Measurements from ENCODE around the gene BNC2.

BNC2 gene

DNA sequence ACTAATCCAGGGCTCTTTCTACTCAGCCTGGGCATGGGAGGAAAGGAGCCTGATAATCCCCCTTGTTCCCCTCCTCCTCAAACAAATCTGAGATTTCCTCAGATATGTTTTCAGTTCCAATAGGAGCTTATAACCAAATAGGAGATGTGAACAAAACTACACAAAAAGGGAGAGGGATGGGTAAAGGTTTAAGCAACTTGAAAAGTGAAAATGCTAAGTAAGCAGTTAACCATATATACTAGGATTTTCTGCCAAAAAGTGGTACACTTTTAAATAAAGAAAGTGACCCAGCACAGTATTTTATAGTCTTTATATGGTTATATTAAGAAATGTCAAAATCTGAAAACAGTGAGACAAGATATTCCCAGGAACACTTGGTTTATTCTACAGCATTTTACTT is 275.7 kb downstream of the BNC2 start:
- DNase-seq (ENCODE audit: low read depth) = no peak

DNA sequence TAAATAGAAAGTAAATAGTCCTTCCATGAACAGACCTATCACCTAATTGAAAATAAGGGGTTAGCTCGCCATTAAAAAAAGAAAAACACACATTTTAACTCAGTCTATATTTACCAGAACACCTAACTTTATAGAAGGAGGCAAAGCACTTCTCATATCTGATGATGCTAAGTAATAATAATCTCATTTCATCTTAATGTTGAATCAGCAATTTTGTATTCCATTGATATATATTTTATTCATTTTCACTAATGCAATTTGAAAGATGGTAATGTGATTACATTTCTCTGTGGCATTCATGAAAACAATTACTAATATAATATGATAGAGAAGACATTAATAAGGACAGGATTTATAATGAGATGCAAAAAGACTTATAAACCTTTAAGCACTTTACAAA is 276.7 kb downstream of the BNC2 start:
- DNase-seq (ENCODE audit: low read depth) = no peak

DNA sequence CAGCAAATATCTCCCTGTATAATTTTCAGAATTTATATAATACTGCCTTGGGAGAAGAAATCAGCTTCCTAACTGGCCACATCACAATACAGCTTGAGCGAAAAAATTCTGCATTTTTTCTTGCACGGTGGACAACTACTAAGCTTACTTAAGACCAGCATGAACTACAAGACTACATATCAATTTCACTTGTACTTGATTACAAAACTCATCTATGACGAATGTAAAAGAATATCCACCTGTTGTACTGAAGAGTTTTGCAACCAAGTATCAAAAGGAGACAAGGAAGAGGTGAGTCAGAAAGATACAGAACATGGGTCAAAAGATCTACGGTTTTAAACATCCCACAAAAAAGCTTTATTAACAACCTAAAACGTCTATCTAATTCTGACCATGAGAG is 279.4 kb downstream of the BNC2 start:
- no peak for DNase-seq (ENCODE audit: low read depth)

DNA sequence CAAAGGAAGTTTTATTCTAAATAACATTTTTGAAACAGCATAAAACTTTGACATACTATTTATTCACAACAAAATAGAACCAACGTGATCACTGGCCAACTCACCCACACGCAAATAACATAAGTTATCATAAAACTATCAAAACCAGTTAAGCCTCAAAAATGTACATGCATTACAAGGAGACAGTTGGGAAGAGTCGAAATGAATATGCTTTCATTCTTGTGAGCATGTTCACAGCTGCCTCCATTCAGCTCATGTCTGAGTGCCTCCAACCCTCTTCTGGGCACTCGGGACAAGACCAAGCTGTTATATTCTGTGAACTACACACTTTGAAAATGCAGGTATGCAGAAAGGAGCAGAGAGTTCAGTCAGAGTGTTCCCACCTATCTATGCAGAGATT is 284.9 kb downstream of the BNC2 start:
- DNase-seq (ENCODE audit: low read depth) = no peak

DNA sequence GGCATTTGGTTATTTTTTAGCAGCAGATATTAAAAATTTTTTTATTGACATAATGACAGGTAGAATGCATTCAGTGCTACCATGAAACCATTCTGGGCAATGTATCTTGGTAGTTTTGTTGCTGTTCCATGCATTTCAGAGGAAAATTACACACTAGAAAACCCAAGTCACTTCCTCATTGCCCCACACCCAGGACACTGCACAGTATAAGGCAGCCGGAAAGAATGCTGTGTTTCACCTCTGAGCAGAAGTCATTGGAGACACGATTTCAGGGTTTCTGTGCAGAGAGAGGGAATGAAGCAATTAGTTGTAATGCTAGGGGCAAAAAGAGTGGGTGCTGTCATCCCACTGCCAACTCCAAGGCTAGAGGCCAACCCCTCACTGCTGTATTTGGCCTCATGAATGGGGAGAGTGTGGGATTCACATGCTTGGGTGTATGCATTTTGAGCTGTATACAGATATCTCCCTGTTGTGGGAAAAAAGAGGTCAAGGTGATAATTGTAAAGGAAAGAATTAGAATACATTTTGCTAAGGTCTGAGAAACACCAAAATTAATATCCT is 290.5 kb downstream of the BNC2 start:
- DNase-seq (ENCODE audit: low read depth) = no peak

DNA sequence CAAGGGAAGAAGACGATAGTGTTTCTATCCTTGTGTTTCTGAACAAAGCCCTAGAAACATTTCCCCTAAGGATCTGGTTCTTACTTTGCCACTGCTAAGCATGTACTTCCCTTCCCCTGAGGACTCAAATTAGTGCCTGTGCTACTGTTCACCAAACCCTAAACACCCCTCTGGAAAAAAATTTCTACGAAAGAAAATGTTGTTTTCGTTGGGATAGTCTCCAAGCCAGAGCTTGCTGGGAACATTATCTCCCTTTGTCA is 294.6 kb downstream of the BNC2 start:
- DNase-seq (ENCODE audit: low read depth) = no peak

DNA sequence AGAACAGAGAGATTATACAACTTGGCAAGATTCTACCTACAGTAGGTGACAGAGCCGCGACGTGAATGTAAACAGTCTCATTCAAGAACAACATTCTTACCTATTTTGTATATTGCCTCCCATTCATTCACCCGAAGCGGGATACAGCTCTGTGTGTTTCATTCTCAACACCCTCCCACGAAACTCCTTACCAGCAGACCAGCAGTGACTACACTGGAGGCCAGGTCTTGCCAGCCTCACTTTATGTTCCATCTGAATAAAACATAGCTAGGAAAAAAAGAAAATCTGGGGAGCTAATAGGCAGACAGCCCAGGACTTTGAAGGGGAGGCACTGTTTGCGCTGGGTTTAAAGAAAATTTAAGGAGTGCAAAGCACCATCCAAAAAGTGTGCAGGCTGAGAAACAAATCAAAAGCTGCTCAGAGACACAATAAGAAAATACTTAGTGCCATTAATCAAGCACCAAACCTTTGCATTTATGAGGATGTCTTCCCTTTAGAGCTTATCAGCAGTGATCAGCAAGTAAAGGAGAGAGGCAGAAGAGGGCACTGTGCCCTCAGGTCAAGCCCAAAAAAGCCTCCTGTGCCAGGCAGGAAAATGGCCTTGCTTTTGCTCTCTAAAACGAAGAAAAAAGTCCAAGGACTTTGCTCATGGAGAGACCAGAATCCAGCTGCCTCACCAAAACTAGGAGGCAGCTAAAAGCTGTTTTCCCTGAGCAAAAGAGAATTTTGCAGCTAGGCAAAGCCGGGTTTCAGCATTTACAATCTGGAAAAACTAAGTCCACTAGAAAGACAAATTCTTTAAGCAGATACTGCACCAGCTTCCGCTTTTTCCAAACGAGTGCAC is 295.1 kb downstream of the BNC2 start:
- no peak for DNase-seq (ENCODE audit: low read depth)

DNA sequence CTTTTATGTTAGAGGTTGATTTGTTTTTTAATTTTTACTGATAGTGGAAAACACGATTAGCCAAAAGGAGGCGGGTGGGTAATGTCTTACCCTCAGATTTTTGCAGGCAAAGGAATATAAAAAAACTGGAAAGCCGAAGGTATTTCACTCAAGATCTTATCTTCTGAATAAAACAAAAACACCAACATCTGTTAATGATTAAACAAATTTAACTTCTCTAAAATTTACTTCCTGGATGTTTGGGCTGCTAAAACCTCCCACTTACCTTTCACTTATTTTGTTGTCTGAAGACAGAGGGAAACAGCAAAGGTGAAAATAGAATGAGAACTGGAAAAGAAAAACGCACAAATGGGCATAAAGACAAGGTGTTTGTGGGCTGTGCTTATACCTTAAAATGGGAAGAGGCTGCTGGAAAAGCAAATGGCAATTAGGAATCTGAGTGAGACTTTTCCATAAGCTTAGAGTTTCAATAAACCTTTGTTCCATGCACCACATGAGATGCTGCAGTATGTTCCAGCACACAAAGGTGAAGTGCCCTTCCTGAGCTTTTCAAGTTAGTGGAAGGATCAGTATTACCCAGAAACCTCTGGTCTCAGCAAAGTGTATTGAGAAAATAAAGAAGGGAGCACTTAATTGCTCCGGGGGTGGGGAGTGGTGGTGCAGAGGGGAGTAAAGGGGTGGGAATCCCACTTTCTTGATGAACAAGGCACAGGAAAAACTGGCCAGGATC is 298.3 kb downstream of the BNC2 start:
- DNase-seq (ENCODE audit: low read depth) = no peak

DNA sequence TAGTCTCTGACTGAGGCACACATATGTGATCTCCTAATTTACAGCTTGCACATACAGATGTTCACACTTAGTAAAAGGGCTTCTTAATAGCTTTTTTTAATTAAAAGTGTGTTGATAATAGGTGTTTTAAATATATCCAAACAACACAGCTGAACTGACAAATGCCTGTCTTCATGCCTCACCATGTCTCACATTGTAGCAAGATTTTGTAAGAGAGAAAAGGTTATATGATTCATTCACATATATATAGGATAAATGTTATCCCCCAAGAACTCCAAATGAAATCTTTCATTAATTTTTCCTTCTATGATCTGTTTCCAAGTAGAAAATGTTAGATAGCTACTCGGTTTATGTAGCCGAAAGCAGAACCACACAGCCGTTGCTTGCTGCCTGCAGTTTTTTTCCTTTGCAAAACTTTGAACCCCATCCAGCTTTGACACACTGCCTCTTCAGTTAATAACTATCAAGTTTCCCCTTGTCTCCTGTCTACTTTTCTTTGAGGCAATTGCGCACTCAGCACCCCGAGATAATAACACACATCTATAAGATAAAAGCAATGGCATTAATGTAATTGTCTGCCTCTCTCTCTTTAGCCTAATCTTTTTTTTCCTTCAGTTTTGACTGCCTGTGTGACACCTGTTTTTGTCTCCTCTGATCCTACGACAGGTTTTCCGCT is 299.2 kb downstream of the BNC2 start:
- no peak for DNase-seq (ENCODE audit: low read depth)

DNA sequence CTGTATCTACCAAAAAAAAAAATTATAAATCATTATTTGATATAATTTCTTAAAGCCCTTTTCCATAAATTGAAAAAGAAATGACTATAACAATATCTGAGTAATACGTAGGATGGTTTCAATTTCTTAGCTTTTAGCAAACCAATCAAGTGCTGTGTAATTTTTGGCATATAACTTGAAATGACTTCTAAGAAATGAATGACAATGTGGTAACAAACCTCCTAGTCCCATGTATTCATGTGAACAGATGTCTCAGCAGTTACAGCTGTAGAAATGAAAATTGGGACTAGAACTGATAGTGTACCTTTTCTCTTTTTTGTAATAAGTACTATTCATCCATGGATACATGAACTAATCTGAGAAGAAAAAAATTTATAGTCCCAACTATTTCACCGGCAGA is 307.0 kb downstream of the BNC2 start:
- DNase-seq (ENCODE audit: low read depth) = no peak

DNA sequence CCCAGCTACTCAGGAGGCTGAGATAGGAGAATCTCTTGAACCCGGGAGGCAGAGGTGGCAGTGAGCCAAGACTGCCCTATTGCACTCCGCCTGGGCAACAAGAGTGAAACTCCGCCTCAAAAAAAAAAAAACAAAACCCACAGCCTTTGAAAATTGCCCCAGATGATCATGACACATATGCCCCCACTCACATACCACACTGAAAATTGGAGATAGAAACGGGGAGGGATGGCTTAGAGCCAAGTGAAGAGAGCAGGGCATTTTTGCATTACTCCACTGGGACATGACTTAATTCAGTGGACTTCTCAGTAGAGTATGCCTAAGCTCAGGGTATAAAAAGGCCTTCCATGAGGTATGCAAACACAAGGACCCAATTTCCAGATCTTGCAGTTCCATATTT is 309.3 kb downstream of the BNC2 start:
- no peak for DNase-seq (ENCODE audit: low read depth)

DNA sequence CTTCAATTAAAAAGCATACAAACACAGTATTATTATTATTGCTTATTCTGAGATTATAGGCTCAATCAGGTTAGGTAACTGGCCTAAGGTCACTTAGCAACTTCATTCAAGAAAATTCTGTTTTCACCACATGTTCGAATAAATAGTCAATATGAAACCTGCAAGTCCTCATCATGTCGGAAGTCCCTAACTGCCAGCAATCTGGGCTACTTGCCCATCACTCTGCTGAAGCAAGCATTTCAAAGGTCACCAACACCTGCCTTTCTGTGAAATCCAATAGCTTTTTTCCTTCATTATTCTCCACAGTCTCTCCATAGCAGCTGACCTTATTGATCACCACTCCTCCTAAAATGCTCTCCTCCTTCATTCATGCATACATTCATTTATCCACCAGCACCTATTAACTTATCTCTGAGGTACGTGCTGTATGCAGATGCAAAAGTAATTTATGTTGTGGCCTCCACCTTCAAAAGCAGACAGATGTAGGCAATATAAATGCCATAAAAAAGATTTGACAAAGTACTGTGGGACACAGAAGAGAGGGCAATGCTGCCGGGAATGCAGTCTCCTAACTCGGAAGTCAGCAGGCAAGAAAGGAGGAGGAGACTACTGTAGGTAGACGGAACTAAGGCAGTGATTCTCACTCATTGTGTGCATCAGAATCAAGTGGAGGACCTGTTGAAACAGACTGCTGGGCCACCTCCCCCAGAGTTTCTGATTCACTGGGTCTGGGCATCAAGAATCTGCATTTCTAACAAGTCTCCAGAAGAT is 310.9 kb downstream of the BNC2 start:
- DNase-seq (ENCODE audit: low read depth) = no peak

DNA sequence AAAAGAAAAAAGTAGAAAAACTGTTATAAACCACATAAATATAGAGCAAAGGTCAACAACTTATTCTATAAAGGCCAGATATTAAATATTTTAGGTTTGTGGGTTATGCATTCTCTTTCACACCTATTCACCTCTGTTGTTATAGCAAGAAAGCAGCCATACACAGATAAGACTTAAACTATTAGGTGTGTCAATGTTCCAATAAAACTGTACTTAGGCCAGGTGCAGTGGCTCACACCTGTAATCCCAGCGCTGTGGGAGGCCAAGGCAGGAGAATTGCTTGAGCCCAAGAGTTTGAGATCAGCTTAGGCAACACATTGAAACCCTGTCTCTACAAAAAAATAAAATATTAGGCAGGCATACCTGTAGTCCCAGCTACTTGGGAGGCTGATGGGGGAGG is 314.7 kb downstream of the BNC2 start:
- no peak for DNase-seq (ENCODE audit: low read depth)

DNA sequence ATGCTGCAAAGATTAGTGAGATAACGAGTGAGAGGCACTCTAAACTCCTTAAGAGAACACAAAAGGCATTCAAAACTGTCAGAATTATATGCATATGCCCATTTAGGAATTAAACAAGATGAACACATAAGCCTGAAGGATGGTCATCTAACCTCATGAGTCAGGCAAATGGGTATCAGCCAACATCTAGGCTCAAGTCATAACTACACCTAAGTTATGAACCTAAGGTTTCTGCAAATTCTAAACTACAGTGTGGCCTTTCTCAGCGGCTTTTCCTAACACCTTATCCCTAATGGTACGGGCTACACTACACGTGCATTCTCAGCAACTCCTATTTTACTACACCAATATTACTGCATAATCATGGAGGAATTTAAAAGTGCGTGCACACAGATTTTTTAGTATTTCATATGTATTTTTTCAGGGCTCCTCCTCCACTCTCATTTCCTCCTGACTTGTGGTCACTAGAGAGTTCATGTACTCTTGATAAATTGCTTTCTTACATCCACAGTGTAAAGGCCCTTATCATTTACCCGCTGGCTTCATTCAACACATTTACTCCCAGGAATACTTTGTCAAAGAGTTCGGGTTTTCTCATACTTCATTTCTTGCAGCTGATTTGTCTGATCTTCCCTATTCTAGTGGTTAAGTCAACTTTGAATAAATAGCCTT is 316.5 kb downstream of the BNC2 start:
- no peak for DNase-seq (ENCODE audit: low read depth)

DNA sequence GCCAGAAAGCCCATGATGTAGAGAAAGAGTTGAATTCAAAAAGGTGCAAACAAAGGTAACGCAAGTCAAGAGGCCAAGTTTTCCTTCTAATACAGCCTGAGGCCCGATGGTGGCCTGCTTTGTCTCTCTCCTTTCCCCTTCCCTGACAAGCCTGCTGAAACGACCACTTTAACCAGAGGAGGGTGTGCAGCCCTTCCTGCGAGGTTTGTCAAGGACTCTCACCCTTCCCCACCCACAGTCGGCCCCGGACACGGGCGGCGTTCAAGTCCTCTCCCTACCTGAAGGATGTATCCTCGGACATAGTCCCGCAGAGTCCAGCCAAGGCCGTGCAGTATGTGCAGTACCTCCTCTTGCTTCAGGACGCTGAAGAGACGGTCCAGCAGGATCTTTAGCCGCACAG is 318.2 kb downstream of the BNC2 start:
- no peak for DNase-seq (ENCODE audit: low read depth)

DNA sequence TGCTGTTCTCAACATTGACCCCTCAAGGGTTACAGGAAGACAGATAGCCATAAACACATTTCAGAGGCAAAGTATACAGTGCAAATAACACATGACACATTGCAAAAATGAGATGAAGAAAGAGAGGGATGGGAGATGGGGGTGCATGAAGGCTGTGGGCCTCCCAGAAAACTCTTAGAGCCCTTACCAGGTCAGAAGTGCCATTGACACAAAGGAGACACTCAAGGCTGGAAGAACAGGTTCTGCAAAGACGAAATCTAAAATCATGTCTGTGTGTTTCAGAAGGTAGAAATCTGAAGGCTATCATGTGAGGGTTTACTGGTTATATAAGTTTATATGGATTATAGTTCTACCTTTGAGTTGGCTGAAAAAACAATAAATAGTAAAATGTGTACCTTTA is 318.8 kb downstream of the BNC2 start:
- DNase-seq (ENCODE audit: low read depth) = no peak

DNA sequence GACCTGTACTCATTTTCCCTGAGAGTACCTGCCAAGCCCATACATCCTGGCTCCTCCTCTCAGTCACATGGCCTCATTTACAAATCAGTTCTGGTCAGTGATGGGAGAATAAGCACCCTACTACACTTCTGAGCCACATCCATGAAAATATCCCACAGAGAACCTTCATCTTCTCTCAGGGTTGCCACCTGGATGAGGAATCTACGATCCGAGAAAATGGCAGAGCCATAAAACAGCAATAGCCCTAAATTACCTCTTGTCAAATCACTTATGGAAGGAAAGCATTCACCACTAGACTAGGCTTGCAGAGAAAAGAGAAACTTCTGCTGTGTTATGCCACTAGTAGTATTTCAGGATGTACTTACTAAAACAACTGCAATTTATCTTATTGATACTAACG is 324.8 kb downstream of the BNC2 start:
- DNase-seq (ENCODE audit: low read depth) = no peak

DNA sequence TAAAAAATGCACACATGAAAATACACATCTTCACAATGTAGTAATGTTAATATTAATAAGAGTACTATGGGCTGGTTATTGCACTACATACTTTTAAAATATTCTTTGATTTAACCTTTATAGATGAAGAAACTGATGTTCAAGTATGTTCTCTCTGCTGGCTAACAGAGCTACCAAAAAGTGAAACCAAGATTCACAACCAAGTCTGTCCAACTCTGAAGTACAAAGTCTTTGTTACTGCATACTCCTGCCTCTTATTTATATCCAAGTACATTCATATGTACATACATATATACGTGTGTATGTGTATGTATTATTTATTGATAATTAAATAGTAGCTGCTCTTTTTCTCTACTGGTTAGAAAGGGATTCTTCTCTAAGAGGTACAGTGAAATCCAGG is 325.6 kb downstream of the BNC2 start:
- DNase-seq (ENCODE audit: low read depth) = no peak

DNA sequence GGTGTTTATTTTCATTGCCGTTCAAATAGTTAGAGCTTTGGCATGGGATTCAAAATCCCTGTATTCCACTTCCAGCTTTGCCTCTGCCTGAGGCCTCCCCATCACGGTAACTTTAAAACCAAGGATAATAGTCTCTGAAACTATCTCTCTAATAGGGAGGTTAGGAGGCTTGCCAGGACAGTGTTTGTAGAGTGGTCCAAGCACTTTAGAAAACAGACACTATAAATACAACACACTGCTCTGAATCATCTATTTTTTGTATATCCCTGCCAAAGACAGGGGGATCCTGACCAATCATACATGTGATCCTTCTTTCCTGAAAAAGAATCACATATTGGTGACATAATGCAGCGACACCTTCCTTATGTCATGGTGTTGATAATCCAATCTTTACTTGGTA is 326.8 kb downstream of the BNC2 start:
- DNase-seq (ENCODE audit: low read depth) = no peak

DNA sequence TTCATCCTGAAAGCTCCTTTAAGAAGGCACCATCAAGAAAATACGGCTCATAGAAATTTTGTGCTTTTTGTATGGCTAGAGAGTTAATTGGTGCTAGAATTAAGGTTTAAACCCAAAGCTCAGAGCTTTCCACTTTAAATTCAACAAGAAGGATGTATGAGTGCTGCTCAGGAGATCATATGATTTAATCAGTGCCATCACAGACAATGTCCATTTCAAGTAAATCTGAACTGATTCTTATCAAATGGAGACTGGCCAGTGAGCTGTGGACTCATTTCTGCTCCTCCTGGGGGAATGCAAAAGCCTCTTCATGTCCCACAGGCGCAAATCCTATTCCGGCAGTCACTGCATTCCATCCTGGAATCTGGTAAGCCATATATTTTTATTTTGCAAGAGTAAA is 327.2 kb downstream of the BNC2 start:
- DNase-seq (ENCODE audit: low read depth) = no peak

DNA sequence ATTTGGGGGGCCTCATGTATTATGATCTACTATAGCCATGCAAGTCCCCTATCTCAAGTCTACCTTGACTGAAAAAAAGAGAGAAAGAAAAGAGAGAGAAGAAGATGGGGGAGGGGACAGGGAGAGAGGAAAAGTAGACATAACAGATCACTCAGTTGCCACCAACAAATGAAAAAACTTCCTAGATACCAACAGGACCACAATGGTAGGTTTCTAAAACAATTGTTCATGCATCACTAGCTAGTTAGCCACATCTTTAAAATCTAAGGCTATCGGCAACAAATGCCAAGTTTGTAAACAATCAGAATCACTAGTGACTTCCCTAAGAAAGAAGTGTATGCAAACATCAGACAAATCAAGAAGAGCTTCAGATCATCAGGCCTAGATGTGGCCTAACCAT is 328.2 kb downstream of the BNC2 start:
- DNase-seq (ENCODE audit: low read depth) = no peak

Data from HS-5 (cell line).